SK-N-MC (cell line): Measurements from ENCODE around the gene YEATS2.
"Not testable (repeated sequence)": the region's sequence is repeated elsewhere in the genome, so short reads cannot be mapped to it uniquely, and the experiment has no call there.

Experiments used
- DNase-seq: peaks from one replicate; pipeline ENCODE4 v3.0.0-alpha.2; 2011; ENCODE audit warnings: low read depth, low spot score
- H3K27ac ChIP-seq: fragments of 200-600 bp; sonication (generic); 2 replicates; pipeline ENCODE4 v1.5.1; 2016; ENCODE audit warnings: mixed run types
- H3K36me3 ChIP-seq: fragments of 200-600 bp; sonication (generic); 2 replicates; pipeline ENCODE4 v1.6.1; 2017; ENCODE audit warnings: antibody characterized with exemption, low read length, mixed read lengths; ENCODE audit not compliant: insufficient read depth
- H3K4me3 ChIP-seq: fragments of 200-600 bp; sonication (generic); 2 replicates; pipeline ENCODE4 v1.5.1; 2016
- H3K9ac ChIP-seq: fragments of 200-600 bp; sonication (generic); 2 replicates; pipeline ENCODE4 v1.8.0; 2017; ENCODE audit warnings: mixed run types, mixed read lengths; ENCODE audit not compliant: insufficient read length
- H3K9me3 ChIP-seq: fragments of 200-600 bp; sonication (generic); 2 replicates; pipeline ENCODE4 v1.6.1; 2017; ENCODE audit warnings: low read depth, mild to moderate bottlenecking, antibody characterized with exemption, low read length, moderate library complexity, mixed read lengths
- EZH2 ChIP-seq: fragments of 200-600 bp; sonication (generic); IDR thresholded peaks from one replicate; pipeline ENCODE4 v1.6.1; 2017; ENCODE audit warnings: antibody characterized with exemption
- FOXP2 ChIP-seq: optimal IDR thresholded peaks from 2 replicates; pipeline ENCODE3; 2011; ENCODE audit warnings: mild to moderate bottlenecking, moderate library complexity; ENCODE audit not compliant: insufficient read depth; ENCODE audit errors: extremely low read length, control extremely low read depth
- POLR2AphosphoS5 ChIP-seq: IDR thresholded peaks from 2 replicates; pipeline ENCODE4 v1.6.1; 2012; ENCODE audit warnings: mild to moderate bottlenecking, low read depth, low read length, borderline replicate concordance

Gene YEATS2

DNA sequence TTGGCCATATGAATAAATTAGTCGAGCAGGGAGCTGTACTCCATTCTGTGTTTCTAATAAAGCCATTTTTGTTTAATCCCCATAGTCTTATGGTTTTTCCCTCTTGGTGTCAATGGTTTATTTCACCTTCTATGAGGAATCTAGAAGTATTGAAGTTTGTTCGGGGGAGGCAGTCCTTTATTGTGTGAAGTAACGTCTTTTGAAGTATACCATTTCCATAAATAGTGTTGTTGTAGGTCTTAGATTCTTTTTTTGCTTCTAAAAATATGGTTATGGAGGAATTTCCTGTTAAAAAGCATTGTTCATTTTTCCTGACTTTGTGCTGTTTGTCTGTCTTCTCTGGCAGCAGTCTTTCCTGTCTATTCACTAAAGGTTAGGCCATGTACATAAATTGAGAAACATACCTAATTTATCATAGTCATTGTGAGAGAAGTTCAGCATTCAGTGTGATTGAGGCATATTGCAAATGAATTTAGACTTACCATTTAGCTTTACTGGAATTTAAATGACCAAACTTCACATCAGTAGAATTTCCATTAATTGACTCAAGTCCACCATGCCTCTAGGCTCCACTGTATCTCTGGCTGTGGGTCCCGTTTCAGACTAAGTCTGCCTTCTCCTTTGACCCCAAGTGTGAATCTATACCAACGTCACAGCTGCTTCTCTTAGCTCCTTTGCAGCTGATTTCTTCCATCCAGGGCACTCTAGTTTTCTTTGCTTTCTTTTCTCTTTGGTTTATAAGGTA, 37.3 kb downstream of the YEATS2 start:
- TF ChIP-seq FOXP2 = no peak
- no peak for TF ChIP-seq EZH2
- no peak for TF ChIP-seq POLR2AphosphoS5
- no peaks in the 10 kb centered on the region for H3K9me3 ChIP-seq
- no peak overlapping the region for H3K4me3 ChIP-seq
- no peak overlapping the region for H3K9ac ChIP-seq
- no peak overlapping the region for H3K27ac ChIP-seq
- peaks cover 75% of the 10 kb centered on the region for H3K36me3 ChIP-seq
- no peak for DNase-seq

DNA sequence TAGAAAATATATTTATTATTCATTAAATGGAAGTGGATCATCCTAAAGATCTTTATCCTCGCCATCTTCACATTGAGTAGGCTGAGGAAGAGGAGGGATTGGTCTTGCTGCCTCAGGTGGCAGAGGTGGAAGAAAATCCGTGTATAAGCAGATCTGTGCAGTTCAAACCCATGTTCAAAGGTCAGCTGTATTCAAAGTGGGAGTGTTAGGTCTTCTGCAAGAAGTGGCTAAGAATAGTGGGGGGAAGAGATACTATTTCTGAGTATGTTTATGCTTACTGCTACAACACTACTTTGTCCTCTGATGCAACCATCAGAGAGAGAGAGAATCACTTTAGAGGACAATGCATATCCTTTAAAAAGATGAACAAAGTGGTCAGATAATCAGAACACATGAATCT, 39.5 kb downstream of the YEATS2 start:
- Histone ChIP-seq H3K4me3 (no peak overlapping the region), H3K27ac (no peak overlapping the region), H3K36me3 (peaks cover 67% of the 10 kb centered on the region), H3K9ac (no peak overlapping the region), H3K9me3 (no peaks in the 10 kb centered on the region)
- TF ChIP-seq POLR2AphosphoS5 = no peak
- TF ChIP-seq EZH2 = no peak
- TF ChIP-seq FOXP2 = no peak
- DNase-seq = no peak

DNA sequence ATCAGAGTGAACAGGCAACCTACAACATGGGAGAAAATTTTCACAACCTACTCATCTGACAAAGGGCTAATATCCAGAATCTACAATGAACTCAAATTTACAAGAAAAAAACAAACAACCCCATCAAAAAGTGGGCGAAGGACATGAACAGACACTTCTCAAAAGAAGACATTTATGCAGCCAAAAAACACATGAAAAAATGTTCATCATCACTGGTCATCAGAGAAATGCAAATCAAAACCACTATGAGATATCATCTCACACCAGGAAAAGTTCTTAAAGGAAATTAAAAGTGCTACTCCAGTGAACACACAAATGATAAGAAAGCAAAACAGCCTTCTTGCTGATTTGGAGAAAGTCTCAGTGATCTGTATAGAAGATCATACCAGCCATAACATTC, 42.6 kb downstream of the YEATS2 start:
- H3K9ac ChIP-seq, H3K4me3 ChIP-seq, H3K9me3 ChIP-seq, H3K27ac ChIP-seq, DNase-seq: not testable (repeated sequence)
- H3K36me3 ChIP-seq = peaks cover 63% of the 10 kb centered on the region

DNA sequence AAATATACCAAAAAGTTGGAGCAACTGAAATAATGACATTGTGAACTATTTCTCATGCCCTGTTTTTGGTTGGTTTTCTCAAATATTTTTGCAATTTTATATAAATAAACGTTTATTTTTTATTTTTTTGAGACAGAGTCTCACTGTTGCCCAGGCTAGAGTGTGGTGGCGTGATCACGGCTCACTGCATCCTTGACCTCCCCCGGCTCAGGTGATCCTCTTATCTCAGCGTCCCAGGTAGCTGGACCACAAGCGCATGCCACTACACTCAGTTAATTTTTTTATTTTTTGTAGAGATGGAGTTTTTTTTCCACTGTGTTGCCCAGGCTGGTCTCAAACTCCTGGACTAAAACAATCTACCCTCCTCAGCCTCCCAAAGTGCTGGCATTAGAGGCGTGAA, 45.6 kb downstream of the YEATS2 start:
- Histone ChIP-seq H3K4me3 (no peak overlapping the region), H3K9ac (no peak overlapping the region), H3K36me3 (peaks cover 61% of the 10 kb centered on the region), H3K9me3 (no peaks in the 10 kb centered on the region), H3K27ac (no peak overlapping the region)
- DNase-seq = no peak
- no peak for TF ChIP-seq FOXP2
- TF ChIP-seq EZH2 = no peak
- TF ChIP-seq POLR2AphosphoS5 = no peak

DNA sequence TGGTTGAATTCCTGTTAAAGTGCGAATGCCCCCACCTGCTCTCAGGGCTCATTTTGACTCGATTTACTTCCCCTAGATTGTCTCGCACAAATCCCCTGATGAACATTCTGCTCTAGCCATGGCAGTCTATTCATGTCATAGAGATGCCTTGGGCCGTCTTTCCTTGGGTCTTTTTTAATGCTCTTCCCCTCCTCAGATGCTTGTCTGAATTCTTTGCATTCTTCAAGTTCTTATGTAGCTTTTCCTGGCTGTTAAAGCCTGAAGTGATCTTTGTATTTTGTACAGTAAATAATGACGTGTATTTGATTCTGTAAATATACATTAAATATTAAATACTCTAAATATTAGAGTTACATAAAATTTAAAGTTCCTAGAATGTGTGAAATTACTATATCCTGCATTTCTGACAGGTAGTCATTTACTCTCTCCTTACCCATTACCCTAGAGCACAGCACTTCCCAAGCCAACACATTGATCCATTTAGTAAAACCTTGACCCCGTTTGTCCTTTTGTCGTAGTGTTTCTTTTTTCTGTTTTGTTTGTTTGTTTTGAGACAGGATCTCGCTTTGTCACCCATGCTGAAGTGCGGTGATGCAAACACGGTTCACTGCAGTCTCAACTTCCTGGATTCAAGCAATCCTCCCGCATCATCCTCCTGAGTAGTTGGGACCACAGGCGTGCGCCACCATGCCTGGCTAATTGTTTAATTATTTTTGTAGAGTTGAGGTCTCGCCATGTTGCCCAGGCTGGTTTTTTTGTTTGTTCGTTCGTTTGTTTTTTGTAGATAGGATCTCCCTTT, 47.9 kb downstream of the YEATS2 start:
- Histone ChIP-seq H3K9me3 (no peaks in the 10 kb centered on the region), H3K36me3 (peaks cover 69% of the 10 kb centered on the region), H3K27ac (0 out of 2 replicates have a peak overlapping the region, but pooled peaks have one; percentile 25), H3K9ac (no peak overlapping the region), H3K4me3 (no peak overlapping the region)
- no peak for DNase-seq
- no peak for TF ChIP-seq FOXP2
- no peak for TF ChIP-seq EZH2
- TF ChIP-seq POLR2AphosphoS5 = no peak

DNA sequence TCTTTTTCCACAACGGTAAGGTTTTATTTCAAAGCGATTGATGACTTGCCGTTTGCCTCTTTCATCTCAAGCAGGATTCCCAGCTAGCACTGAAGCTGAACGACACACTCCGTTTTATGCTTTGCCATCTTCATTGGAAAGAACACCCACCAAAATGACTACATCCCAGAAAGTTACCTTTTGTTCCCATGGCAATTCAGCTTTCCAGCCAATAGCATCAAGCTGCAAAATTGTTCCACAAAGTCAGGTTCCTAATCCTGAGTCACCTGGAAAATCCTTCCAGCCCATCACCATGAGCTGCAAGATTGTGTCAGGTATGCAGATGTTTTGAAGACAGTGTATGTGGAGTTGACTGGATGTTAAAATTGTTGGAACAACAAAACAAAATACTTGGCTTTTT, 56.5 kb downstream of the YEATS2 start:
- no peak for DNase-seq
- H3K9ac ChIP-seq = no peak overlapping the region
- no peak overlapping the region for H3K27ac ChIP-seq
- TF ChIP-seq FOXP2 = no peak
- TF ChIP-seq POLR2AphosphoS5 = no peak
- no peak for TF ChIP-seq EZH2
- no peak overlapping the region for H3K4me3 ChIP-seq
- H3K36me3 ChIP-seq = peaks cover 74% of the 10 kb centered on the region
- no peaks in the 10 kb centered on the region for H3K9me3 ChIP-seq

DNA sequence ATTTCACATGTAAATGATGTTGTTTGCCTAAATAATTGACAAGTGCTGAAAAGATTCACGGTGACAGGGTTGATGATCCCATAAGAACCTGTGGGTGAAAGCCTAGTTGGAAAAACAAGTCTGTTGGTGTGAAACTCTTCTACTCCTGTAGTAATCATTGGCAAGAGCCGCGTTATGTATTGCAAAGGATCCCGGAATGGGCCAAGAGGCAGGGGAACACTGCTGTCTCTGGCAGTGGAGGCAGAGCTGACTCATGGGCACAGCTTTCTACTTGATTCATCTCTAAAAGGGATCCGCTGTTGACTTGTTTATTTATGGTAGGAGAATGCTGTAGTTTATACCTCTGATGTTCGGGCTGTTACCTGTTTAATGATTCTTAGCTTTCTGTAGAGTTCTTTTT, 64.7 kb downstream of the YEATS2 start:
- Histone ChIP-seq H3K9ac (no peak overlapping the region), H3K4me3 (no peak overlapping the region), H3K27ac (no peak overlapping the region), H3K9me3 (no peaks in the 10 kb centered on the region), H3K36me3 (peaks cover 69% of the 10 kb centered on the region)
- TF ChIP-seq EZH2 (no peak), FOXP2 (no peak), POLR2AphosphoS5 (no peak)
- no peak for DNase-seq

DNA sequence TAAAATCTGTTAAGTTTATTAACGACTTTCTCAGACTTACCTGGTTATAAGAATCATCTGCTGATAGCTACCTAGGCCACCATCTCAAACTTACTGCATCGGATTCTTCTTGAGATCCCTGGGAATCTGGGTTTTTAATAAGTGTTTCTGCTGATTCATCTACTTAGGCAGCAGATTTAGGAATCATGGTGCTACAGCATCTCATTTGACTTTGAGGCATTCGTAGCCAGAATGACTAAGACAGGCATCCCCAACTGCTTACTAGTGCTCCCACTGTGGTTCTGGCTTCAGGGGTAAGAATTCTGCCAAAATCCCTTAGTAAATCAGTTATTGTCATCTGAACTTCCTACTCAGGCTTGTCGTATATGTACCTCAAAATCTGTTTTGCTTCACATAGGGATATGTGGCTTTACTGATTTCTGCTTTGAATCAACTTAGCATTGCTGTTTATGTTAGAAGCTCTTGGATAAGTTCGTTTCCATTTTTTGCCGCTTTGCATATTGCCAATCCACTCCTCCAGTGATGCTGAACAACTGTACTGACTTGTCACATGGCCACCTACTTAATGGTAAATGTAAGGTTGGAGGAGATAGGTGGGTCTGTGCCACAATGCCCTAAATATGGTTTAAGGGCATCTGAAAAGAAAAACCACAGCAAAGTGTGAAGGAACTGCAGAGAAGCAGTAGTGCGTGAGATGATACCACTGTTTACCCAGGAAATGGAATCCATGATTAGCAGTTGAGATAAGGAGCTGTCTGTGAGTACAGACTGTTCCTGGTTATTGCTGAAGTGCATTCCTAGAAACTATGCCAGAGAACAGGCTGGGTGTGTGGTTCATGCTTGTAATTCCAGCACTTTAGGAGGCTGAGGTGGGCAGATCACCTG, 67.5 kb downstream of the YEATS2 start:
- Histone ChIP-seq H3K36me3 (peaks cover 69% of the 10 kb centered on the region), H3K9me3 (no peaks in the 10 kb centered on the region), H3K9ac (no peak overlapping the region), H3K27ac (peak overlapping the region; percentile 10; the same call in 1 of the 2 replicates), H3K4me3 (no peak overlapping the region)
- no peak for DNase-seq
- TF ChIP-seq POLR2AphosphoS5 (no peak), FOXP2 (no peak), EZH2 (no peak)
